GM19025 (cell line): Measurements from ENCODE around the gene PACSIN1.

ENCODE experiments used
- ATAC-seq: cut with Tn5 transposase; IDR thresholded peaks from one replicate; pipeline ENCODE4 v1.9.1; 2021; ENCODE audit warnings: mild to moderate bottlenecking, low read depth, moderate library complexity; ENCODE audit not compliant: unreplicated experiment

PACSIN1 gene, protein sequence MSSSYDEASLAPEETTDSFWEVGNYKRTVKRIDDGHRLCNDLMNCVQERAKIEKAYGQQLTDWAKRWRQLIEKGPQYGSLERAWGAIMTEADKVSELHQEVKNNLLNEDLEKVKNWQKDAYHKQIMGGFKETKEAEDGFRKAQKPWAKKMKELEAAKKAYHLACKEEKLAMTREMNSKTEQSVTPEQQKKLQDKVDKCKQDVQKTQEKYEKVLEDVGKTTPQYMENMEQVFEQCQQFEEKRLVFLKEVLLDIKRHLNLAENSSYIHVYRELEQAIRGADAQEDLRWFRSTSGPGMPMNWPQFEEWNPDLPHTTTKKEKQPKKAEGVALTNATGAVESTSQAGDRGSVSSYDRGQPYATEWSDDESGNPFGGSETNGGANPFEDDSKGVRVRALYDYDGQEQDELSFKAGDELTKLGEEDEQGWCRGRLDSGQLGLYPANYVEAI

DNA sequence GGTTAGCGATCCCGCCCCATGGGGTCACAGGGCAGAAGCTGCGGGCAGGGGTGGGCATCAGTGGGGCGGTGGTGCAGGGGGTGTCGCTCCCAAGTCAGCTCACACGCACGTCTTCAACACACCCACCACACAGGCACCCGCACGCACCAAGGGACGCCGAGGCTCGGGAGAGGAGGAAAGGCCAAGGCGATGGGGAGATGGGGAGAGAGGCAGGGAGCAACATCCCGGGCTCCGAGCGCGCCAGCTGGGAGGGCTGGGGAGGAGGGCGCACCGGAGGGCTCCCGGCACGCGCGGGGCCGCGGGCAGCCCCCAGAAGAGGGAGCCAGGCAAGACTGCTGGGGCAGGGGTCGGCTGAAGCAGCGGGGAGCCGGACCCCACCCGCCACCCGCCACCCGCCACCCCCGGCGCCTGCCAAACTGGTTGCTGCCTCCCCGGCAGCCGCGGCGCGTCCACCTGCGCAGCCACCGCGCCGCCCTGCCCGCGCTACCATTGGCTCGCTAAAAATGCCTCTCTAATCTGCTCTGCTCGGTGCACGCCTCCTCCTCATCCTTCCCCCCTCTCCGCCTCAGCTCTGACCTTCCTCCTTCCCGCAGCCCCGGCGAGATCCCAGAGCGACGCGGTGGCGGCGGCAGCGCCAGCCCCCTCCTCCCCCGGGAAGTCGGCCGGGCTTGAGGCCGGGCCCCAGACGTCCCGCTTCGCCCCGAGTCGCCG lies at the start of gene PACSIN1:
Gene PACSIN1 (plus strand): TSS at position 546 of the 711 bp plus-strand sequence. CDS start 60,230 bp downstream, outside the sequence.
- ATAC-seq, result no peak

DNA sequence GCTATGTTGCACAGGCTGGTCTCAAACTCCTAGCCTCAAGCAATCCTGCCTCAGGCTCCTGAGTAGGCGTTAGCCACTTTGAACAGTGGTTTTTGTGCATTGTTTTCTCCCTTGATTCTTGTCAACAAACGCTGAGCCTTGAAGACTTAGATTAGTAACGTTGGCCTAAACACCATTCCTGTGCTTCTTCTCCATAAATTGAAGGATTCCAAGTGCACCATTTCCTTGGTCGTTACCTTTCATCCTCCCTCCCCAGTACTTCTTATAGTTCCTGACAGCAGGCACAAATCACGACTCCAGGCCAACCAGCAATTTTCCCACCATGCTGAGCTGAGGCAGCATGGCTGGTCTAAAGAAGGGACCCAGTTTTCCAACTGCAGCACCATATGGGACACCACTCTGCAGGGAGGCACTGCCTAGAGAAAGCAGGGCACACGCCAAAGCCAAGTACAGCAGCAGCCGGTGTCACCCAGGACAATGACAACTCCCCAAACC lies 49.0 kb upstream of the PACSIN1 start:
- ATAC-seq, result no peak

DNA sequence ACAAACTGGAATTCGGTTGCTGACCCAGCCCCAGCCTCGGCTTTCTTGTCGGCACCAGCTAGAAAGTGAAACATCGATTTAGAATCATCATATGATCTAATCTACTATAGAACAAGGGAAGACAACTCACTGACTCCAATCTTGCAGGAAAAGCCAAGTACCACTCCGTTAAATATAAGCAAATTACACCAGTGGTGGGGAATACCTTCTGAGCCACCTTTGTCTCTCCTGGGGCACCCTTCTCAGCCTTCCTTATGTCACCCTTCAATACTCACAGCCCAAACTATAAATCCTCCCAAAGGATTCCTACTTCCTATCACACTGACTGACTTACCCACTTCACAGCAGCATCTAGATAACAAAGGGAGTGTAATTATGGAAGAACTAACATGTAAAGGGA lies 47.5 kb upstream of the PACSIN1 start:
- no peak for ATAC-seq

DNA sequence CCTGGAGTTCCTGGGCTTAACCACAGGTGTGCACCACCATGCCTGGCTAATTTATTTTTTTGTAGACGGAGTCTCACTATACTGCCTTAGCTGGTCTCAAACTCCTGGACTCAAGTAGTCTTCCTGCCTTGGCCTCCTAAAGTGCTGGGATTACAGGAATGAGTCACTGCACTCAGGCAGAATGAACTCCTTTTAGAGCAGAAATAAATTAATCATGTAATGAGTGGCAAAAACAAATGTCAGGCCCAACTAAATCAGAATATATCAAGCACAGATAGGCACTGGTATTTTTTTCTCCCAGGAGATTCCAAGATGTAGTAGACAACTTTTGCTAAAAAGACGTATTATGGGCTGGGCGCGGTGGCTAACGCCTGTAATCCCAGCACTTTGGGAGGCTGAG lies 42.6 kb upstream of the PACSIN1 start:
- ATAC-seq, result no peak

DNA sequence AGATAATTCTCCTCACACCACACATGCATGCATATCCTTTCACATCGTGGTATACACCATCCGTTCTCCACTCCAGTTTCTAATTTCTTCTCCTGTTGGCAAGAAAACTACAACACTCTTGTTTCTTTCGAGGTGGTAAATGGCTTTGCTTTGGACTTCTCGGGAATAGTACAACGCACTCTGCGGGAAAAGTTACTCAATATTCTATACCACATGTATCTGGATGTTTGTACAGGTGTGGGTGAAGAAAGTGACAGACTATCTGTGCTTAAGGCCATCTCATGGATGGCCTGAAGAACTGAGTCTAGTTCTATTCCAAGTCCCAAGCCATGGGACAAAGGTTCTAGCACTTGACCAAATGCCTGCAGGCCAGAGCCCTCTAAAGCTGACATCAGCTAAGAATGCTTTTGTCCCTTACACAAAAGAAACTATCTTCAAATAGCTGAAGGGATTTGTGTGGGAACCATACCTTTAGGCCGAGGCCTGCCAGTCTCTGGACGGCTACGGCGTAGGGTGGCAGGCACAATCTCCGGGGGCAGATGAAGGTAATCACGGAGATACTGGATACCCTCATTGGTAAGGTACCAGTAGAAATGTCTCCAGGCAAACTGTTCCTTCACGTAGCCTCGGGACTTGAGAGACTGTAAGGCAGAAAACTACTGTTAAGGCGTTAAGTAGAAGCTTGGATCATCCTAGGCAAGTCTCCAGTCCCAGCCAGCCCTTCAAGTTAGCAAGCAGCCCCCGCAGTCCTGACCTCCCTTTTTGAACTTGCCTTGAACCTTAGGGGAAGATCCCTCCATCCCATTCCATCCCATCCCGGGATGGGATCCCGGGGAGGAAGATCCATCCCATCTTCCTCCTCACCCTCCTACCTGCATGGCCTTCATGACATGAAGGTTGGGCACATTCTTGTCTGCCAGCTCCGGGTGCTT lies 41.4 kb upstream of the PACSIN1 start:
- ATAC-seq, result no peak

DNA sequence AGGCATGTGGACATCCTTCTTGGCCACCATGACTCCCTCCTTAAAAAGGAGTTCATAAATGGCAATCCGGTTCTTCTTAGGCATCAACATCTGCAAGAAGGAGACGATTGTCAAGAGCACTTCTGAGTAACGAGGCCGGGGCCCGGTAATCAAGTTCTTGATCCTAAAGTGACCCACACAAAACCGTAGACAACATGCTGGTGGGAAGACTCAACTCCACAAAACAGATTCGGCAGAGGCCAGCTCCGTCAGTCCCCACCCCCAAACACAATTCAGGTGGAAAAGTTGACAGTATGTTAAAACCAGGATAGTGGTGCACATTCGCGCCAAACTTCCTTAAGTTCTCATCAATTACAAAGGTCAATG lies 40.8 kb upstream of the PACSIN1 start:
- ATAC-seq, result no peak

DNA sequence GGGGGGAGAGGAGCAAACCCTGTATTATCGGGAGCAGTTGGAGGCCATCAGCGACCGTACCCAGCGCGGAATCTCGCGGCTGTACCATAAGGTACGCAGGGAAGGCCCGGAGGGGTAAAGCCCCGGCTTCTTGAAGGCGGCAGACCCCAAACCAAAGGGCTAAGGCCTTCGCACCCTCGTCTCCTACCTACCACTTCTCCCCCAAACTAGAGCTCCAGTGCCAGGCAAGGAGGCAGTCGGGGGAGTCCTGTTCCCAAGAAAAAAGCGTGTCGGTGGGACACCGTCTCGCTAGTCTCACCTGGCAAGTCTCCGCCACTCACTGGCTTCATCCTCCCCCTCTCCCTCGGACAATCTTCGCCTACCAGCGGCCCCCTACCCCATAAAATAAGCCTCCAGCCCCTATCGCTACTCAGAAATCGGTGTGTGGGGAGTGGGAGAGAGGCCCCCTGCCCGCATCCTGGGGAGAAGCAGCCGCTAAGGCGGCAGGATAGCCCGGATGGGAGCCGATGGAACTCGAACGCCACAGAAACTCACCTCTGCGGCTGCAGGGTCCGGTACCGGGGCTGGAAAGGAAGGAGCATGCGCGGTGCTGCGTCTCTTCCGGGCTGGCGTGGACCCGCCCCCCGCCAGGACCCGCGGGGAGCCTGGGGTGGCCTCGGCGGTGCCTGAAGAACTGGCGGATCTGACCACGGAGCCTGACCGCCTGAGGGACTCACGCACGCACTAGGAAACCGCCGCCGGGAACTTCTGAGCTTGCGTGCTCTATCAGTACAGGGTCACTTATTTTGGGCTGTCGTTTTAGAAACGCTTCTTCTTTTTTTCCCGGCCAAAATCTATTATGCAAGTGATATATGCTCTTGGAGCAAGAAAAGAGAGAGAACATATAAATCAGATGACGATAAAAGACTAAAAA lies 40.1 kb upstream of the PACSIN1 start, which contains the start of gene RPS10:
Gene RPS10 (minus strand): TSS at position 572 of the 913 bp plus-strand sequence. CDS start 848 bp downstream, outside the sequence.
- ATAC-seq, result peak; percentile 82

DNA sequence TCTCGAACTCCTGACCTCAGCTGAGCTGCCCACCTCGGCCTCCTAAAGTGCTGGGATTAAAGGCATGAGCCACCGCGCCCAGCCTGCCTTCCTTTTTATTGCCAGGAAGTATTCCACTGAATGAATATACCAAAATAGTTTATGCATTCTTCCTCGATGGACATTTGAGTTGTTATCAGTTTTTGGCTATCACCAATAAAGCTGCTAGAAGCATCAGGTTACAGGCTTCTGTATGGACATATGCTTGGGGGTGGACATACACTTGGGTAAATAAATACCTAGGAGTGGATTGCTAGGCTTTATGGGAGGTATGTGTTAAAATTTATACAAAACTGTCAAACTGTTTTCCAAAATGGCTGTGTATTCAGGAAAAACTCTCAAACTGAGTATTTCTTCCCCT lies 30.0 kb upstream of the PACSIN1 start:
- ATAC-seq, result no peak

DNA sequence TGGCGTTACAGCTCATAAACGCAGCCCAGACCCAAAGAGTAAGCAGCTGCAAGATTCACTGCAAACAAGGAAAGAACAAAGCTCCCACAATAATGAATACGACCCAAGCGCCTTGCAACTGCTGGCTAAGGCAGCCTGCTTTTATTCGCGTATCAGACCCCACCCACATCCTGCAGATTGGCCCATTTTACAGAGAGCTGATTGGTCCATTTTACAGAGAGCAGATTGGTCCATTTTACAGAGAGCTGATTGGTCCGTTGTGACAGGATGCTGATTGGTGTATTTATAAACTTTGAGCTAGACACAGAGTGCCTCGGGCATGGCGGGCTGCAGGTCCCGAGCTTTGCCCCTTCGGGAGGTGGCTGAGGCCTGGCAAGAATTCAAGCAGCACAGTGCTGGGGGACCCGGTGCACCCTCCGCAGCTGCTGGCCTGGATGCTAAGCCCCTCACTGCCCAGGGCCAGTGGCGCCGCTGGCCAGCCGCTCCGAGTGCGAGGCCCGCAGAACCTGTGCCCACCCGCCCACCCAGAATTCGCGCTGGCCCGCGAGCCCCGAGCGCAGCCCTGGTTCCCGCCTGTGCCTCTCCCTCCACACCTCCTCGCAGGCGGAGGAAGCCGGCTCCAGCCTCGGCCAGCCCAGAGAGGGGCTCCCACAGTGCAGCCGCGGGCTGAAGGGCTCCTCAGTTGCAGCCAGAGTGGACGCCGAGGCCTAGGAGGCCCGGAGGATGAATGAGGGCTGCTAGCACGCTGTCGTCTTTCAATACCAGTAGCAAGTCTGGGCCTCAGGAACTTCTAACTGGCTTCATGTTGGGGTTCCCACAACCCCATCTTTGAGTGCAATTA lies 28.9 kb upstream of the PACSIN1 start:
- no peak for ATAC-seq

DNA sequence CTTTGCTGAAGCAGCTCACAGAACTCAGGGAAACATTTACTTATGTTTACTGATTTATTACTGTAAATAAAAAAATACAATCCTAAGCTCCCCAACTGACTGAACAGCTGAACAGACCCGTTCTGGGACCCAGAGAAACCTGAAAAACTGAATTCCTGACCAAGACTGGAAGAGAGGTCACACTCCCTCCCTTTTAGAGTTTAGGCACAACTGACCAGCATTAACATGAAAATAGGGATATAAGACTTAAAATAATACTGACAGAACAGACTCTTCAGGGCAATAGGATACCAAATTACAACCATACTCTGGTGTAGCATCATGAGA lies 28.3 kb upstream of the PACSIN1 start:
- ATAC-seq, result no peak

DNA sequence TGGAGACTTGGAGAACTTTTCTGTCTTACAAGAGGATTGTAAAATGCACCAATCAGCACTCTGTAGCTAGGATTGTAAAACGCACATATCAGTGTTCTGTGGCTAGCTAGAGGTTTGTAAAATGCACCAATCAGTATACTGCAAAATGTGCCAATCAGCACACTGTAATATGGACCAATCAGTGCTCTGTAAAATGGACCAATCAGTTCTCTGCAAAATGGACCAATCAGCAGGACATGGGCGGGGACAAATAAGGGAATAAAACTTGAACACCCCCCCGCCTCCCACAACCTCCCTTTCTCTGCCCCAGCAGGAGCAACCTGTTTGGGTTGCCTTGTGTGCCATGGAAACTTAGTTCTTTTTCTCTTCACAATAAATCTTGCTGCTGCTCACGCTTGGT lies 27.2 kb upstream of the PACSIN1 start:
- no peak for ATAC-seq

DNA sequence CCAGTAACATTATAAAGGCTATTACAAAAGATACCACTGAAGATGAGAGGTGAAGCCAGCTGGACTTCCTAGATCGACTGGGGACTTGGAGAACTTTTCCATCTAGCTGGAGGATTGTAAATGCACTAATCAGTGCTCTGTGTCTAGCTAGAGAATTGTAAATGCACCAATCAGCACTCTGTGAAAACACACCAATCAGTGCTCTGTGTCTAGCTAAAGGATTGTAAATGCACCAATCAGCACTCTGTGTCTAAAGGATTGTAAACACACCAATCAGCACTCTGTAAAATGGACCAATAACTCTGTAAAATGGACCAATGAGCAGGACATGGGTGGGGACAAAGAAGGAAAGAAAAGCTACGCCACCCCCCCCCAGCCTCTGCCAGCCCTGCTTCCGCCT lies 26.4 kb upstream of the PACSIN1 start:
- no peak for ATAC-seq

DNA sequence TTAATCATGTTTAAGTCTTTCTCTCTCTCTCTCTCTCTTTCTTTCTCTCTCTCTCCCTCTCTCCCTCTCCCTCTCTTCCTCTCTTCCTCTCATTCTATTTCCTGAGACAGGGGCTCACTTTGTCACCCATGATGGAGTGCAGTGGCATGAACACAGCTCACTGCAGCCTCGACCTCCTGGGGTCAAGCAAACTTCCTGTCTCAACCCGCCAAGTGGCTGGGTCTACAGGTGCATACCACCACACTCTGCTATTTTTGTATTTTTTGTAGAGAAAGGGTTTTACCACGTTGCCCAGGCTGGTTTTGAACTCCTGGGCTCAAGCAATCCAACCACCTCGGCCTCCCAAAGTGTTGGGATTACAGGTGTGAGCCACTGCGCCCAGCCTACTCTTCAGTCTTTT lies 24.4 kb upstream of the PACSIN1 start:
- no peak for ATAC-seq

DNA sequence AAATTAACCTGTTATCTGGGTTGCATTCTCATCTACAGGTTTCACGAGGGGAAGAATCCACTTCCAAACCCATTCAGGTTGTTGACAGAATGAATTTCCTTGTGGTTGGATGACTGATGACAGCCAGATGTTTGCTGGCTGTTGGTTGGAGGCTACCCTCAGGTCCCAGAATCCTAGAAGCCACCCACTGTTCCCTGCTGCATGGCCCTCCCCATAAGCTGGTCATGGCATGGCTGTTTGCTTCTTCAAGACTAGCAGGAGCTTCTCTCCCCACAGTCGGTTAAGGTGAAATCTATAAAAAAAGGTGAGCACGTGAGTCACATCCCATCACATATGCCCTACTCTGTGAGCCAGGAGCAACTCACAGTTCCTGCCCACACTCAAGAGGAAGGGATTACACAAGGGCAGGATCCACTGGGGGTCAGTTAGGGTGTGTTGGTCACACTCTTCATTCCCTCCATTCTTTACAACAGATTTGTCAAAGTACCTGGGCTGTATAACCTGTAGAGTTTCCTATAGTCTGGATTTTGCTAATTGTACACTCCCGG lies 20.5 kb upstream of the PACSIN1 start:
- ATAC-seq, result no peak

DNA sequence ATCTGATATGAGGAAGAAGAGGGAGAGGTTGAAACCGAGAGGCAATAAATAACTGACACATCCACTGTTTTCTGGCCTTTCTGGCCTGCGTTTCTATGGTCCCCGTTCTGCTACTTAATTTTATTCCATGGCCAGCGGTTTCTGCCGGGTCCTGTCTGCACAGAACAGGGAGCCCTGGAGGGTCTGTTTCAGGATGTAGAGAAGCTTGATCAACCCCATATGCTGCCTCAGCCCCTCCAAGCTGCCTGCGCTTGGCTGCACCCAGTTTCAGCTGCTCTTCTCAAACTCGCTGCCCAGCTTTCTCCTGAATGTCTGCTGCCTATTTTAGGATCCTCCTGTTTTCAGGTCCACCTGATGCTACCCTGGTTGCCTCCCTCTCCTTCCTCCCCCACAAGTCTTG lies 18.5 kb upstream of the PACSIN1 start:
- no peak for ATAC-seq

DNA sequence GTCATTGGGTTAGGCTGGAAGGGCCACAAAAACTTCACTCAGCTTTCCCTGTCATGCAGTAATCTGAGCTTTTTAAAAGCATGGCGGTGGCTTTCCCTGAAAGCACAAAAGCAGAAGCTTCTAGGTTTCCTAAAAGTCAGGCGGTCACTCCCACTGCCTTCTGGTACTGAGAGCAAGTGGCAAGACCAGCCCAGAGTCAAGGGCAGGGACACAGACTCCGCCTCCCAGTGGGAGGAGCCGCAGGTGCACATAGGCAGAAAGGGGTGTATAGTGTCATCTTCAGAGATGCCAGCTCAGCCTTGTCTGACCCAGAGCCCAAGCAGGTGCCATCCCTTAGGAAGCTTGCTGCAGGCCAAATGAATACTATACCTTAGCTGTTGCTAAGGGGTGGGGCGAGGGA lies 18.0 kb upstream of the PACSIN1 start:
- ATAC-seq, result no peak

DNA sequence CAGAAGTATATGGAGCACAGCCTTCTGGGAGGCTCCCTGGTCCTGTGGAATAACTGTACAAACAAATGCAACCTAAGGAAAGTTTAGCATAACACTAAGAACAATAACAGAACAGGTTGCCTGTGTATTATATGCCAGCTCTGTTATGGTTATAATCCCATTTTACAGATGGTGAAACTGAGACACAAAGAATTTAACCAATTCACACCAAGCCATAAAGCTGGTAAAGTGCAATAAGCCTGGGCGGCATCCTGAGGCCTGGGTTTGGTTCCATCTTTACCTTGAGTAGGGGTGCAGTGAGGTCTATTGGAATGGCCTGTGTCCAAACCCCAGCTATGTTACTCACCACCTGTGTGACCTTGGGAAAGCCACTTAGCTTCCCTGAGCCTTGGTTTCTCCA lies 14.7 kb upstream of the PACSIN1 start:
- ATAC-seq, result no peak

DNA sequence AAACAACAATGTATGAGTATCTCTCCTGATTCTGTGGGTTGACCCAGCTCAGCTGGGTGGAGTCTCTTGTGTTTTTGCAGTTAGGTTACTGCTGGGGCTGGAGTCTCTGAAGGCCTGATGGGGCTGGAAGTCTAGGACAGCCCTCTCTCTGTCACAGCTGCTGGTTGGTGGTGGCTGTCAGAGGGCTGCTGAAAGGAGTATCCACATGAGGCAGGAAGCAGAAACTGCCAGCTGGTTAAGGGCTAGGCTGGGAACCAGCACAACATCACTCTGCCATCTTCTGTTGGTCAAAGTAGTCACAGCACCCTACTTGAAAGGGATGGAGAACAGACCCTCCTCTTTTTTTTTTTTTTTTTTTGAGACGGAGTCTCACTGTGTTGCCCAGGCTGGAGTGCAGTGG lies 10.0 kb upstream of the PACSIN1 start:
- no peak for ATAC-seq

DNA sequence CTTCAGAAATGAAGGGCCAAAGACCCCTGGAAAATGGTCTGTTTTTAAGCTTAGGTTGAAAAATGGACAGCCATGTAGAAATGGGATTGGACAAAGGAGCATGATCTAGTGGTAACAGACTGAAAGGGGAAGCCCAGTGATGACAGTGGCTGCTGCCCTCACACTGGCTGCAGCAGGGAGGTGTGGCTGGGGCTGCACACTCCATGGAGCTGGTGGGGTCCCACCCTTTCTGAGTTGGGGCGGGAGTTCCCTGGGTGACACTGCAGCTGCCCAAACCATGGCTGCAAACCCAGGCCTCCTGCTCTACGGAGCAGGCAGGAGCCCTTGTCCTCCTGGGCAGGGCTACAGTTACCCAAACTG lies 8.5 kb upstream of the PACSIN1 start:
- no peak for ATAC-seq
